Hypothalamus (tissue), 51 donors: Measurements from ENCODE around the gene BCKDK.
"Not testable (repeated sequence)": the region's sequence is repeated elsewhere in the genome, so short reads cannot be mapped to it uniquely, and the experiment has no call there.

ENCODE experiments used
- DNase-seq, 51 donors: peaks; one replicate each; lab custom pipeline; 2025; lab: John Stamatoyannopoulos, UW

BCKDK gene

DNA sequence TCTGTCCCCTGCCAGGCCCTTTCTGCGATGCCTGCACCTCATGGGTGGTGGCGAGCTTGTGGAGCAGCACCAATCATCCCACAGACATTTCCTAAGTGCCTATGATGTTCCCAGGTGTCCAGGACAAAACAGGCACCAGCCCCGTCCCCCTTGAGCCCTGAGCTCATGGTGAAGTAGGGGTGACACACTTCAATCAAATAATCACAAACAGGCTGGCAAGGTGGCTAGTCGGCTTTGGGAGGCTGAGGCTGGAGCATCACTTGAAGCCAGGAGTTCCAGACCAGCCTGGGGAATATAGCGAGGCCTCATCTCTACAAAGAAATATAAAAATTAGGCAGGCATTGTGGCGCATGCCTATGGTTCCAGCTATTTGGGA lies 28.1 kb downstream of the BCKDK start:
- DNase-seq, result no peak

DNA sequence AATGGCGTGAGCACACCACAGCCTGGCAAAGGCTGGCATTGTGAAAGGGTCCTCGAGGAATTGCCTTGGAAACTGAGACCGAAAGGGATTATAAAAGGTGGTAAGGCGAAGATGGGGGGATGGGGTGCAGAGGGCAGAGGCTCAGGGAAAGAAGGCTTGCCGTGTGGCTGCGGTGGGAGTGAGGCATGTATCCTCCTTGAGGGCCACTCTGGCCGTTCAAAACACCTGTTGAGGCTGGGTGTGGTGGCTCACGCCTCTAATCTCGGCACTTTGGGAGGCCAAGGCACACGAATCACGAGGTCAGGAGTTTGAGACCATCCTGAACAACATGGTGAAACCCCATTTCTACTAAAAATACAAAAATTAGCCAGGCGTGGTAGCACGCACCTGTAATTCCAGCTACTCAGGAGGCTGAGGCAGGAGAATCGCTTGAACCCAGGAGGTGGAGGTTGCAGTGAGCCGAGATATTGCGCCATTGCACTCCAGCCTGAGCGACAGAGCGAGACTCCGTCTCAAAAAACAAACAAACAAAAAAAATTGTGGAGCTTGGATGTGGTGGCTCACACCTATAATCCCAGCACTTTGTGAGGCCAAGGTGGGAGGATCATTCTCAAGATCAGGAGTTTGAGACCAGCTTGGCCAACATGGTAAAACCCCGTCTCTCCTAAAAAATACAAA lies 28.8 kb downstream of the BCKDK start:
- not testable (repeated sequence) for DNase-seq

DNA sequence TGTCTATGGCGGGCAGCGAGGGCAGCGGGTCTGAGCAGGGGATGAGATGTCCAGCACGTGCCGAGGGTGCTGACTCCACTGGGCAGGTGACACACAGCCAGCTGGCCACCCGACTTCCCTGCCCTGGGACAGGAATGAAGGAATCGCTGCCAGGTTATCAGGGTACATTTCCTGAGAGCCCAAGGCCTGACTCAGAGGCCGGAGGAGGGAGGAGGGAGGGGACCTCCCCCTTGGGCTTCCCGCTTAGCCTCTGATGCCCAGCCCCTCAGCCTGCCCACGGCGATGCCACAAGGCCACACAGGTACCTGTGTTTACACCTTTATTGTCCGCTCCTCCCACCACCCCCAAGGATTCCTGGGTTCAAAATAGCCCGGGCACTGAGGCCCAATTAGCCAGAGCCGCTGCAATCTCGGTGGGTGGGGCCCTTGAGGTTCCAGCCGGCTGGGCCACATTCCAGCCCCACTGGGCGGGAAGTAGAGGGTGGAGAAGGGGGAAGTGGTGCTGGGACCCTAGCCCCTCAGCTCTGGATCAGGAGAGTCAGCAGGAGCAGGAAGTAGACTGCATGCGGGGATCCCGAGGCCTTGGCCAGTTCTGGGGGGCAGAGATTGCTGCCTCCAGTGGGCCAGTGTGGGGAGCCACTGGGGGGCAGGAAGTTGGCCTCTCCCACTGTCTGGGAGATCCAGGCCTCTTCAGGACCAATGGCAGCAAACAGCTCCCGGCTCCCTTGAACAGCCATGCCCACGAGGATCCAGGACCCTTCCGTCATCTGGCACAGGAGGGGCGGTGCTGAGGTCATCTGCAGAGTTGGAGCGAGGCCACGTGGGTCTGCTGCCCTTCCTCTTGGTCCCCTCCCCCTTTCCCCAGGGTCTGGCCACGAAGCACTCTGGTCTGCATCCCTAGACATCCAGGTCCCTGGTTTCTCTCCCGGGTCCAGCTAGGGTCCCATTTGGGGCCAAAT lies 30.7 kb downstream of the BCKDK start:
- DNase-seq, result no peak

DNA sequence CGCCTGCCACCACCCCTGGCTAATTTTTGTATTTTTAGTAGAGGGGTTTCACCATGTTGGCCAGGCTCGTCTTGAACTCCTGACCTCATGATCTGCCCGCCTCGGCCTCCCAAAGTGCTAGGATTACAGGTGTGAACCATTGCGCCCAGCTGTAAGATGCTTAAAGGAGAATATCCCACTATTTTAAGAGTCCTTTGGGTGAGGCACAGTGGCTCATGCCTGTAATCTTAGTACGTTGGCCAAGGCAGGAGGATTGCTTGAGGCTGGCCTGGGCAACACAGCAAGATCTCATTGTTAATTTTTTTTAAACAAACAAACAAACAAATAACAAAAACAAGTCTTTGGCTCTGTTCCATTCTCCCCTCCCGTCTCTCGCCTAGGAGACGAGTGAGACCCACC lies 32.9 kb downstream of the BCKDK start:
- DNase-seq, result not testable (repeated sequence)

DNA sequence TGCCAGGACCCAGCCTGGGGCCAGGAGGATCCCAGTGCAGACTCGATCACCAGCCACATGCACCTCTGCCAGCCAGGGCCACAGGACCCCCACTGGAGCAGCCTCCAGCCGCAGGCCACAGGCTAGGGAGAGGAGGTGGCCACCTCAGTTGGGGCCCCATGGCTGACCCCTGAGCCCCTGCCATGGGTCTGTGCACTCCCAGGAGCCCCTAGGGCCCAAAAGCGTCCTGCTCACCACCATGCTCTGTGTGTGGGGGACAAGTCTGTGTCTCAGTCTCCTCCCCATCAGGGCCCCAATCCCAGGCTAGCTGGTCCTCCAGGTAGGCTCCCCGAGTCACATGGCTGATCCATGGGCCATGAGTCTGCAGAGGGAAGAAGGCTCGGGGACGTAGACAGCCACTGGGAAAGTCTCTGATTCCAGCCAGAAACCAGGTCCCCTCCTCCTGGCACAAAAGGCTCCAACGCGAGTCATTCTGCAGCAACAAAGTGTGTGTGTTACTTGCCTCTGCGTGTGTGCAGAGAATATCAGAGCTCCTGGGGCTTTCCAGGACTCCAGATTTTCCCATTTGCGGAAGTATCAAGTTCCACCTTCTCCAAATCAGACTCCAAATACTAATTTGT lies 33.4 kb downstream of the BCKDK start:
- peak in 10 of 51 donors; percentile 33 to 54 (median 40) for DNase-seq

DNA sequence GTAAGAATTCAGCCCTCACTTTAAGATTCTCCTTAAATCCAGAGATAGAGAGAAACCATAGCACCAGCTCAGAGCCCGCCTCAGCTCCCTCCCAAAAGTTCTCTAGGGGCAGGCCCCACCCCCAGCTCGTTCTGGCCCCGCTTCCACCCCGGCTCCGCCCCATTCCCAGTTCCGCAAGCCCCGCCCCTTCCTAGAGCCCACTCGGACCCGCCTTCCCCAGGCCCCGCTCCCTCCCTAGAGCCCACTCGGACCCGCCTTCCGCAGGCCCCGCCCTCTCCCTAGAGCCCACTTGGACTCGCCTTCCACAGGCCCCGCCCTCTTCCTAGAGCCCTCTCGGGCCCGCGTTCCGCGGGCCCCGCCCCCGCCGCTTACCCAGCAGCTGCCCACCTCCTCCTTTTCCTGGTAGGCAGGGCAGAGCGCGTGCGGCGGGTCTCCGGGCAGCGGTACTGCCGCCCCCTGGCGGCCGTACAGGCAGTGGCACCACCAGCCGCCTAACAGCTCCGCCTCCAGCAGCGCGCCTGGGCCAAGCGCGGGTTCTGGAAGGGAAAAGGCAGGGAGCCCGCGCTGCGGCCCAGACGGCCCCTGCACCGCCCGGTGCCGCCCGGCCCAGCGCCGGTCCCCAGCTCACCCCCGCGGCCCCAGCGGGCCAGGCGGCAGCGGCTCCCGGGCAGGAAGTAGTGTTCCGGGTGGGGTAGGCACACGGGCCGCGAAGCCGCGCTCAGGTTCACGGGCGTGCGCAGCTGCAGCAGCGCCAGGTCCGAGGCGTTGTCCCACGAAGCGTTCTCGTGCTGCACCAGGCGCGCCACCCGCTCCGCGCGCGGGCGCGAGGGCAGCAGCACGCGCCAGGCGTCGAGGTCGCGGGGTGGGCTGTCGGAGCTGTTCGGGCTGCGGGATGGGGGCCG lies 34.2 kb downstream of the BCKDK start:
- DNase-seq, result peak; percentile 62 to 99 (median 96)

DNA sequence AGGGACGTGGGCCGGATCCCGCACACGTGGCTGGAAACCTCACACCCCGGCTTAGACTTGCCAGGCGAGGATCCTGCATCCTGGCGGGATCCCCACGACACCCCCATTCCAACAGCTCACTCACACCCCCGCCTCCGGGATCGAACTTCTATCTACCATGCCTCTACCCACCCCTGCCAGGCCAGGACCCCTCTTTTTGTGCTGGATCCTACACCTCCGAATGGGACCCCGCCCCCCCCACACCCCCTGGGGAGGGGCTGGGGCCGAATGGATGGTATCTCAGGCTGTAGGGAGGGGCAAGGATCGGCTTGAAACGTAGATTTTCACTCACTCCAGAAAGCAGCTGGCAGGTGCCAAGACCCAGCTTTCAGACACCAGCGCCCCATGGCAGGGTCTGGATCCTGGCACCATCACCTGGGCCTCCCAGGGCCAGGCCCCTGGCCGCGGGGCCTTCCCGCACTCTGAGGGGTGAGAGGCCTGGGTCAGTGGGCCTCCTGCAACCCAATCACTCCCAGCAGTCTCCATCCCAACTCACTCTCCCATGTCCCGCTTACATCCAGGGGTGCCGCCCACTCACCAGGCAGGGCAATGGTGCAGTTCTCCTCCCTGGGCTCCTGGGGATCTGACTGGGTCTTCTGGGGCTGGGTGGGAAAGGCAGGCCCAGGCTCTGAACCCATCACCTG lies 35.0 kb downstream of the BCKDK start:
- DNase-seq, result no peak

DNA sequence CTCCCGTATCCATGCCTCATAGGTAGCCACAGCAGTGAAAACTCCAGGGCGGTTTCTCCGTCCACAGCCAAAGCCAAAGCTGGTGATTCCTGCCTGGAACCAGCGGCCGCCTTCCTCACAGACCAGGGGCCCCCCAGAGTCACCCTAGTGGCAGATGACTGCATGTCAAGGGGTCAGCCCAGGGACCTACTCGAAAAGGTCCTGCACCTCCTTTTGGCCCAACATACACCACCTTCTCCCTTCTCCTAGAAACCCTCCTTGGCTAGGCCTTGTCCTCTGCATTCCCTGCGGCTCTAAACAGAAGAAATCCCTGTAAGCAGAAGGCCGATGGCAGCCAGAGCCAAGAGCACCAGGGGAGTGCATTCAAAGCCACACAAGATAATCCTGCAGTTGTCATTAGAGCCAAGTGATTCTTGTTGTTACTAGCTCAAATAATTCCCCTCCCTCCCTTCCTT lies 35.5 kb downstream of the BCKDK start:
- no peak for DNase-seq

DNA sequence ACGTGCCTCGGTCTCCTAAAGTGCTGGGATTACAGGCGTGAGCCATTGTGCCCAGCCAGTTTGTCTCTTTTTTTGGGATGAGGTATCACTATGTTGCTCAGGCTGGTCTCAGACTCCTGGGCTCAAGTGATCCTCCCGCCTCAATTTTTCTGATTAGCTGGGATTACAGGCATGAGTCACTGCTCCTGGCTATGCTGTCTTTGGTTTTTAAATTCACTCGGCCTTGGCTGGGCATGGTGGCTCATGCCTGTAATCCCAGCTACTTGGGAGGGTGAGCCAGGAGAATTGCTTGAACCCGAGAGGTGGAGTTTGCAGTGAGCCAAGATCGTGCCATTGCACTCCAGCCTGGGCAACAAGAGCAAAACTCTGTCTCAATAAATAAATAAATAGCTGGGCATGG lies 36.2 kb downstream of the BCKDK start:
- not testable (repeated sequence) for DNase-seq

DNA sequence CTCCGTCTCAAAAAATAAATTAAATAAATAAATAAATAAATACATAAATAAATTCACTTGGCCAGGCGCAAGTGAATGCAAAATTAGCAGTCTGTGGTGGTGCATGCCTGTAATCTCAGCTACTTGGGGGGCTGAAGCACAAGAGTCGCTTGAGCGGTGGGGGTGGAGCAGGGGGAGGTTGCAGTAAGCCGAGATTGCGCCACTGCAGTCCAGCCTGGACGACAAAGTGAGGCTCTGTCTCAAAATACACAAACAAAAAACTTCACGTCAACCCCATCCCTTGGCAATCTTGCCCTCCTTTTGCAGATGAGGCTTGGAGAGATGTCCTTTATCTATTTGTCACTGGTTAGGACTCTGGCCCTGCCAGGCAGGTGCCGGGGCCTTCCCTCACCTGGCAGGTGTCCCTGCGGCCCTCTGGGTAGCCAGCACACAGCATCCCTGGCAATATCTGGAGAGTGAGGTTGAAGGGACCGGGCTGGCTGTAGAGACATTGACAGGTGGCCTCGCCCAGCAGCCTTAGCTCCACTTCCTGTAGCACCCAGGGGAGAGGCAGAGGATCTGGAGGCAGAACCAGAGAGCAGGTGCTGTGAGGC lies 37.3 kb downstream of the BCKDK start:
- DNase-seq, result no peak

DNA sequence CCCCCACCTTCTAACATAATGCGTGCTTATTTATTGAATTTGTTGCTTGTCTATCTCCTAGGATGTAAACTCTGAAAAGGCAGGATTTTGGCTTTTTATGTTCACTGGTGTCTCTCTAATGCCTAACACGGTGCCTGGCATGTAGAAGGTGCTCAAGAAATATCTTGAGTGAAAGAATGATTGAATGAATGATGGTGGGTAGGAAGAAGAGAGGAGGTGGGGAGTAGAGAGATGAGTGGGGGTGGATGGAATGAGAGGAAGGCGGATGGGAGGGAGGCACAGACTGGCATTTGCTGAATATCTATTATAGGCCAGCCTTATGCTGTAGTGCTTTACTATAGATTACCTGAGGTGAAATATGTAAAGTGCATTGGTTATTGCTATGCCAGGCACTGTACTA lies 39.4 kb downstream of the BCKDK start:
- no peak for DNase-seq

DNA sequence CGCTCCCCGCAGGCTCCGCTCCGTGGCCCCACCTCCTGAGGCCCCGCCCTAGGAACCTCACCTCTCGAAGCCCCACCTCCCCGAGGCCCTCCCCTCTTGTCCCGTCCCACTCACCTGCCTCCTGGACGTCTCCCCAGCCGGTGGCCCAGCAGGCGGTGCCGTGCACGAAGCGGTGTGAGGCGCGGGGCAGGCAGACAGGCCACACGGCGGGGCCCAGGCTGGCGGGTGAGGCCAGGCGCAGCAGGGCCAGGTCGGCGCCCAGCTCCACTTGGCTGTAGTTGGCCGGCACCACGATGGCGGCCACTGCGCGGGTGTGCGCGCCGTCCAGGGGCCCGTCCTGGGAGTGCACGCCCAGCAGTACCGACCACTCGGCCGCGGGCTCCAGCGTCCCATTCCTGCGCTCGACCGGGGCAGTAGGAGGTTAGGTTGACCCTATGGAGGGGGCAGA lies 40.1 kb downstream of the BCKDK start:
- no peak for DNase-seq

DNA sequence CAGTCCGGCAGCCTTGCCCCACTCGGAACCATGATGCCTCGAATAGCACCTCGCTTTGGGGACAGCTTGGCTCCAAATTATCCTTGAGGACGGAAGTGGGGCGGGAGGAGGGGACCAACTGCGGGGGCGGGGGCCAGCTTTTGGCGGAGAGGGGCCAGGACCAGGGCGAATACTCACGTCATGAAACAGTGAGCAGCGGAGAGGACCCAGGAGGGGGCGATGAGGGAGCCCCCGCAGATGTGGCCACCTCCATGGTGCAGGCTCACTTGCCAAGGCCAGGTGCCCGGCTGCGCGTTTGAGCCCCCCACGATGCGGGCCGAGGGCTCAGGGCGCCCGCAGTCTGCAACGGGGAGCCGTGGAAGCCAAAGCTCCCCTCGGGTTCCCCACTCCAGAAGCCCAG lies 40.7 kb downstream of the BCKDK start:
- DNase-seq, result no peak

DNA sequence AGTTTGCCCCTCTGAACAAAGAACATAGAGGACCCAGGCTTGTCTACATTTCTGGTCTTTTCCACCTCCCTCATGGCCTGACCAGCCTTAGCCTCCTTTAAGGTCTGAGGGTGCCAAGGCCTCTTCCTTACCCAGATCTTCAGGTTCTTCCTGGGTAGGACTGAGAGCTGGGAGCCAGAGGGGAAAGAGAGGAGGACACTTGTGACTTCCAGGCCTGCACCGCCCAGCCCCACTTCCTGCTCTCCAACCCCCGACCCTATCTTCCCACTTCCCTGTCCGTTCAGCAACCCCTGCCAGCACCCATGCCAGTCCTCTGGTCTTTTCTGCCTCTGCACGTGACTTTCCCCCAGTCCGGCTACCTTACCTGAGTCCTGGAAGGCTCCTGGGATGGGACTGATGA lies 41.1 kb downstream of the BCKDK start:
- no peak for DNase-seq

DNA sequence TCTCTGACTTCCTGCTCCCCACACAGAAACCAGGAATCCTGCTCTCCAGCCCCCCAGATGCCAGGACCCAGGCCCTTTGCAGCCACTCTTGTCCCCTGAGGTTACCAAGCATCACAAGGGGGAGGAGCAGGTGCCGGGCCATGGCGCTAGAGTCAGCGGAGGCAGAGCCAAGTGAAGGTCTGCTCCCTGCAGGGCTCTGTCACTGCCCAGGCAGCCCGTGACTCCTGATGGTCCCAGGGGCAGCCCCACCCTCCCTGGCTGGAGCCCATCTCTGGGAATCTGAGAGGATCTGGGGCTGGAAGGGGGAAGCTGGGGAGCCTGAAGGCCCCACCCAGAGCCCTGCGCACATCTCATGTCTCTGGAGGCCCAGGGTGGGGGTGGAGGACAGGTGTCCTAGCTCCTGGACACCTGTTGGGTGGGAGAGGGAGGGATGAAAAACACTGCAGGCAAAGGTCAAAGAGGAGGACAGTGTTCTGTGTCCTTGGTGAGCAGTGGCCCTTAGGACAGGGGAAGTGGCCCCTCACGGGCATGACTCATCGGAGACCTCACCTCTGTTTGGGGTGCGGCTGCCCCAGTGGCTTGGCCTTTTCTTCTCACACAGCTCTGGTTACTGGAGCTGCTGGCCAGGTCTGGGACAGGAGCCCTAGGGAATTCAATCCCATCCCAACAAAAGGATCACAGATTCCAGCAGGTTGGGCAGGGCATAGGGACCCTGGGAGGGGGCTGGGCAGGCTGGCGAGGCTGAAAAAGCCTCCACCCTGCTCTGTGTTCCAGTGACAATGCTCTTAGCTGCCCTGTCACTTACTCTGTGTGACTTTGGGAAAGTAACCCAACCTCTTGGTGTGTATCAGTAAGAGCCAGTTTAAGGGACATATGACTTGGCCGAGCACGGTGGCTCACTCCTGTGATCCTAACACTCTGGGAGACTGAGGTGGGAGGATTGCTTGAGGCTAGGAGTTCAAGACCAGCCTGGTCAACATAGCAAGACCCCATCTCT lies 42.0 kb downstream of the BCKDK start, which contains the start of gene PRSS36:
Gene PRSS36, minus strand, starts transcription at position 173 of the 997 bp plus-strand sequence. Its CDS starts 31 bp downstream, at position 142.
- DNase-seq, result no peak

DNA sequence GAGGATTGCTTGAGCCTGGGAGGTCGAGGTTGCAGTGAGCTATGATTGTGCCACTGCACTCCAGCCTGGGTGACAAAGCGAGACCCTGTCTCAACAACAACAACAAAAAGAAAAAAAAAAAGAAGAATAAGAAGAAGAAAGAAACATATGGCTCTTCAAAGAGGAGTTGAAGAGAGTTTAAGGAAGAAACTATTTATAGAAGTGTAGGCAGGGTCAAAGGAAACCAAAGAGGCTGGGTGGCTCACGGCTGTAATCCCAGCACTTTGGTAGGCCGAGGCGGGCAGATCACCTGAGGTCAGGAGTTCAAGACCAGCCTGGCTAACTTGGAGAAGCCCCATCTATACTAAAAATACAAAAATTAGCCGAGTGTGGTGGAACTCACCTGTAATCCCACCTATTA lies 42.8 kb downstream of the BCKDK start:
- not testable (repeated sequence) for DNase-seq

DNA sequence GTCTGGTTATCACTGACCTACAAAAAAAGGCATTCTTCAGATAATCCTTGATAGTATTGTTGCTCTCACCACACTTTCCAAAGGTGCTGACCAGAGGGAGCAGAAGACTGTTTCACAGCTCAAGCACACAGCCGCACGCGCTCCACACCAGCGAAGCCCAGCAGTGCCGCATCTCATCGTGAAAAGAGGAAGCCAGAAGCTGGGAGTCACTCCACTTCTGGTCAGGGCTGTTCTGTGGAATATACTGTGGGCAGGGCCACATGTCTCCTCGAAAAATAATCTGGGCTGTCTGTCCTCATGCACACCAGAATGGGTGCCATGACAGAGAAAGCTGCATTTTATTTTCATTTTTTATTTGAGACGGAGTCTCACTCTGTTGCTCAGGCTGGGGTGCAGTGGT lies 49.0 kb downstream of the BCKDK start:
- peak in 3 of 51 donors; percentile 4 to 12 (median 7) for DNase-seq
